Measurements from ENCODE around the gene COL6A3.
"Not testable (repeated sequence)": the region's sequence is repeated elsewhere in the genome, so short reads cannot be mapped to it uniquely, and the experiment has no call there.

The COL6A3 gene

GRCh38 chr2:237380768-237381167, 33.2 kb downstream of the COL6A3 start:
- DNase-seq = no peak

GRCh38 chr2:237379636-237380035, 34.3 kb downstream of the COL6A3 start:
- no peak for DNase-seq

DNA sequence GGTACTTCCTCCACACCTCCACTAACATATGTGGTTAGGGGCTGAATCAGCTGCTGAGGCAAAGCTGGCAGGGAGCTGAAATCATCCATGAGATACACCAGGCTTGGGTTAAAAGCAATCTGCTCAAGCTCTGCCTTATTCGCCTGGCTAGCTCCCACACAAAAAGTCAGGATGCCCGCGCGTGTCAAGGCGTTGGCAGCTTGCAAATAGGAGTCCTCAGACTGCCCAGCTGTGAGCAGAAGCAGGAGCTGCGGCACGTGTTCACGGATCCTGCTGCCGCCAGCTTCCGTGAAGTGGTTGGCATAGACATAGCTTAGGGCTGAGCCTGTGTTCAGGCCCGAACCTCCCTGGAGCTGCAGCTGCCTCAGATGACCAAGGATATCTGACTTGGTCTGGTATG, 35.3 kb downstream of the COL6A3 start:
- no peak for DNase-seq

DNA sequence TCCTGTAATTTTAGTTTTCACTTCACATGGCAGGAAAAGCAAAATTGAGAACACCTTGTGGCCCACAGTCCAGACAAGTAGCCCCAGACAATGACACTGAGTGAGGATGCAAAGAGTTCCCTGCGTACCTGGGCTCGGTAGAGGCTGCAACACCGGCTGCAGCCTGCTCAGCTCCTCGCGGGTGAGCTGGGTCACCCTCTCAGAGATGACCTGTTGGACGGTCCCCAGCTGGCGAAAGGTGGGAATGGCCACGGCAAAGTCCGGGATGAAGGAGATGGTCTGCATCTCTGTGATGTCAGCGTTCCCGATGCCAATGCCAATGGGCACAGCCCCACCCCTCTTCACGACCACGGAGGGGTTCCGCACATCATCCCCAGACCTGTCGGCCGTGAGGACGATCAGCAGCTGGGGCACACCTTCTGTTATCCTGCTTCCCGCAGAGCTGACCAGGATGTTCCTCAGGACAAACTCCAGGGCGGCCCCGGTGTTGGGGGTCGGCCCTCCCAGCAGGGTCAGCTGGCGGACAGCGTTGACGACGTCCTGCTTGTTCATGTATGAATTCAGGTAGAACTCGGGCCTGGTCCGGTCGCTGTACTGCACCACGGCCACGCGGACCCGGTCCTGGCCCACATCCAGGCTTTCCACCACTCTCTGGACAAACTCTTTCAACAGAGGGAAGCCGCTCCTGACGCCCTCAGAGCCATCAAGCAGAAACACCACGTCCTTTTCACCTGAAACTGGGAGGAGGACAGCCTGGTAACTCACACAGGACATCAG, 39.5 kb downstream of the COL6A3 start:
- DNase-seq = no peak

DNA sequence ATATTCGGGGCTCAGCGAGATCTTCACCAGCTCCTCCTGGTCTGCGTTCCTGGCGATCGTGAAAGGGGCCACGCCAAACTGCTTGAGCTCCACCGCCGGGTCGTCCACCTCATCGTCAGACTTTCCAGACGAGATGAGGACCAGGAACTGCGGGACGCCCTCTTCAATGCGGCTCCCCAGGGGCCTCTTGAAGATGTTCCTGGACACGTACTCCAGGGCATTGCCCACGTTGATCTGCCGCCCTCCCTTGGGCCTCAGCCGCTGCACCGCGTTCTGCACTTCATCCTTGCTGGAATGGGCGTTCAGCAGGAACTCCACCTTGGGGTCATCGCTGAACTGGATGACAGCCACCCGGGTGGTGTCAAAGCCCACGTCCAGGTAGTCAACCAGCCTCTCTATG, 42.1 kb downstream of the COL6A3 start:
- DNase-seq = no peak

DNA sequence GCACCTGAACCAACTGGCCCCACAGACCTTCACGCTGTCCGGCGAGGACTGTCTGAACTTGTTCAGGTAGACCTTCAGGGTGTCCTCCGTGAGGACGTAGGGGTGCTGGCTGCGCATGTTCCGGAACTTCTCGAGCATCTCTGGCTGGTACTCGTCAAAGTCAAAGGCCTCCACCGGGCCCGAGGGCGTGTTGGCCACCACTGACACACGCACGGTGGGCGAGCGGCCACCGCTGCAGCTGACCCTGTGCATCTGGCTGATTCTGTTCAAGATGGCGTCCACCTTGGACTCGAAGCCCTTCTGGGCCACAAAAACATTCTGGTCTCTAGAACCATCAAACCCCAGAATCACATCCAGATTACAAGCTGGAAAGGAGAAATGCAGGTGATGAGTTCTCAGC, 48.3 kb downstream of the COL6A3 start:
- no peak for DNase-seq

- no peak for DNase-seq
Observed at GRCh38 chr2:237364655-237365054, 49.3 kb downstream of the COL6A3 start.

- DNase-seq = no peak
Observed at GRCh38 chr2:237361194-237362004, 52.6 kb downstream of the COL6A3 start.

DNA sequence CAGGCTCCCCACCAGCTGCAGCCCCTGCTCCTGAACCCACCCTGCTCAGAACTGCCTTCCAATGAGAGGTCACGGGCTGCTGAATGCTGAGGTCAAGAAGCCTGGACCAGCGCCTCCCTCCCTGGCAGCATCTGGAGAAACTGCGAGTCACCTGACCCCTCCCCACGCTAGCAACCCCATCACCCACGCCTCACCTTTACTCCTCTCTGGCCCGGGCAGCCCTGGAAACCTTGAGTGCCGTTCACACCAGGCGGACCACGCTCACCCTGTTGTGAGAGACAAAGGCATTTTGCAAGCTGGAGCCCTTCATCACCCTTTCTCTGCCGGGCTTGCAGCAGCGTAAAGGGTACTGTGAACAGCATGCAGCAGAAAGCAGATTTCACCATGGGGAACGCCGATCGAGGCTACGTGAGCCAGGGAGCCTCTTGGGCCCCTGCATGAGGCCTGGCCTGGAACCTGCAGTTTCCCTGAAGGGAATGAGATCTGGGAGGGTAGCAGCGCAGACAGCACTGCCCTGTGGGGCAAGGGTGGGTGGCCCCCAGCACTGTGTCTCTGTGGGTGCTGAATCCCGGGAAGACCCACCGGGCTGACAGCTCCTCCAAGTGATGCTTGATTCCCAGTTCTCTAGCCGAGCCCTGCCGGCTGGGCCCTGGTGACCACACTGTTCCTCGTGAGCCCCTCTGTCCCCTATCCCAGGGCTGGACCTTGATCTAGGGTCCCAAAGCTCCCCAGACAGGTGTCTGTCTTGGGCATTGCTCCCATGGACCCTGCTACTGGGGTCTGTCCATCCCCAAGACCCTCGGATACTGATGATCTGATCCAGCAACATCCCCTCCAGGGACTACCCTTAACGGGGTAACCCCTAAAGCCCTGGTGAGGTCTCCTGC, 53.8 kb downstream of the COL6A3 start:
- no peak for DNase-seq

- no peak for DNase-seq
Observed at GRCh38 chr2:237359518-237359840, 54.5 kb downstream of the COL6A3 start.

GRCh38 chr2:237358721-237359517, 55.0 kb downstream of the COL6A3 start:
- DNase-seq = no peak

DNA sequence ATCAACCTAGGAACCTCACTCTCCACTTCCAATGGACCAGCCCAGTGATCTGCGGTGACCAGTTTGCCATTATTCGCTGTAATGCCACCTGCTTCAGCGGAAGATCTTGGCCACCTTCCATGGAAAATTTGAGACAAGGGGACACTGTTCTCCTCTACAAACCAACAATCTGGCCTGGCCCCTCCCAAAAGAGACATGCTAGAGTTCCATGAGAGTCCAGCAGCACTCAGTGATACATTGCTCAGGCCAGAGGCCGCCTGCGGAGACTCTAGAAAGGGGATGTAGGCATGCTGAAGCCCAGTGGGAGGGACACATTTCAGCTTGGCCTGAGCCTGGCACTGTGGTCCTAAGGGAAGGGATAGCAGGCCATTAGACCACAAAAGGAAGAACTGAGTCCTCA, 58.3 kb downstream of the COL6A3 start:
- DNase-seq = no peak

- no peak for DNase-seq
Observed at GRCh38 chr2:237354892-237355291, 59.1 kb downstream of the COL6A3 start.

DNA sequence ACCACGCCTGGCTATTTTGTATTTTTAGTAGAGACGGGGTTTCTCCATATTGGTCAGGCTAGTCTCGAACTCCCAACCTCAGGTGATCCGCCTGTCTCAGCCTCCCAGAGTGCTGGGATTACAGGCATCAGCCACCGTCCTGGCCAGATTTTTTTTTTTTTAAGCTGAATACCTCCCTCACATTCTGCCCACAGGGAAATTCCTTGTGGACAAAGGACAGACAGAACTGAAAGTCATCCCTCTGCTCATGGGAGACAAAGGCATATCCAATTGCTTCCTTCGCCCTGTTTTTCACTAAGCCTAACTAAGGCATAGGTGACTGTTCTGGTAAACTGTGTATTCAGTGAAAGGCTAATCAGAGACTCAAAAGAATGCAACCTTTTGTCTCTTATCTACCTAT, 59.8 kb downstream of the COL6A3 start:
- not testable (repeated sequence) for DNase-seq

- no peak for DNase-seq
Observed at GRCh38 chr2:237353215-237353614, 60.7 kb downstream of the COL6A3 start.

GRCh38 chr2:237352279-237352845, 61.6 kb downstream of the COL6A3 start:
- no peak for DNase-seq

DNA sequence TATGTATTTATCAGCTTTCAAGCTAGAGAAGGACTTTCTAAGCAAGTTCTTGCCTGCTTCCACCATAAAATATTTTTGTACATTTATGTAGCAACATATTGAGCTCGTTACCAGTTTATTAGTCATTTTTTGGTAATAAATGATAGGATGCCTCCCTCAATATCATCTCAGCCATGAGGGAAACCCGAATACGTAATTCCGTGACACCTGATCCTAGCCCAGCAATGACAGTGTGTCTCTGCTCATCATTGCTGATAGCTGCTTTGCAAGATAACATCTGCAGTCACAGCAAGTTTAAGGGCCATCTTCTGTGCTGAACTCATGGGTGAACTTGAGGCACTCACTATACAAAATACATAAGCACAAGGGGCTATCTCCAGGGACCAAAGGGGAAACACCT, 62.2 kb downstream of the COL6A3 start:
- no peak for DNase-seq

DNA sequence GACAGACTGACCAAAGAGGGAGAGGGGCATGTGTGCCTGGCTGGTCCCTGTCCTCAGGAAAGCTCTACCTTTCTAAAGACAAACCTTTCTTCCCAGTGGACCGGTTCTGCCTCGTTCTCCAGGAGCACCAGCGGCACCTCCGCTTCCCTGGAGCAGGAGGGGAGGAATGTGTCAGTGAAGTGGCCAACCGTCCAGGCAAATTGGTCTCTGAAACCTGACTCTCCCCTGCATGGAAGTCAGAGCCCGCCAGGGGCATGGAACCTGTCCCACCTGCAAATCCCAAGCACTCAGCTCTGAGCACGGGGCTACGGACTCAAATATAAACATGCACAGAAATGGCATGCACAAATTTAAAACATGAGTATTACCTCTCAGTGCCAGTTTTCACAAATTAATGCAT, 62.9 kb downstream of the COL6A3 start:
- no peak for DNase-seq

DNA sequence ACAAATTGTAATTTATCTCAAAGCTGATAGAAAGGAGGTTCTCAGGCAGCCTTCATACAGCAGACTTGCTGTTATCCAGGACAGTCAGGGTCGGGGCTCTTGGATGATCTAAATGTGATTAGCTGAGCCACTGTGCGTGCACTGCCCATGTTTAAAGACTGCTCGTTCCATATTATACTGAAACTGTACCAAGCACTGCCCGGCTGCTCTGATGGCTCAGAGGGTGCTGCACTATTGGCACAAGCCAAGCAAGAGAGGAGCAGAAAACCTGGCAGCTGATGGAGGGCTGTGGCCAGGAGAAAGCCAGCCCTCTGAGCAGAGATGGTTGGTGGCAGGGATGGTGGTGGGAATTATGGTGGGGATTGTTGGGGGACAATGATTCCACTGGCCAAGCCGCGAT, 63.4 kb downstream of the COL6A3 start:
- DNase-seq = no peak

- DNase-seq = no peak
Observed at GRCh38 chr2:237350070-237350469, 63.9 kb downstream of the COL6A3 start.

DNA sequence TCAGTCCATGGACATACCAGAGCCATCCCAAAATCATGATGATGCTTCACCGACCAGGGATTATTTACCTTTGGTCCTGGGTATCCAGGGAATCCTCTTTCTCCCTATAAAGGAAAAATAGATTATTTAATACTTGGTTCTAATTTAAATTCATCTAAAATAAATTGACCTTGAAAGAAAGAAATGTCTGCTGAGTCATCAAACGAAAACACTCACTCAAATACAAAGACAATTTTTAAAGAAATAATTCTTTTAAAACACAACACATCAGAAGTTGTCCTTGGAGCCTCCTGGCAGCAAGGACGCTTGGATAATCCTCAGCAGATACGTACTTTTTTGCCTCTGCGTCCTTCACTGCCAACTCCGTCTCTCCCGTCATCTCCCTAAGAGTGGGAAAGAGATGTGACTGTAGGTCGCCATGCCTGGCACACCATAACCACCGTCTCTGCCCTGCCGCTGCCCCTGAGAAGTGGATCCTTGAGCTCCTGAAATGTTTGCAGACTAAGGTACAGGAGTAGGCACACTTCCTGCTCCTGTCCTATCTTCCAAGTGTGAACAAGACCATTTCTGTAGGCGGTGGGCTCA, 65.6 kb downstream of the COL6A3 start:
- DNase-seq = no peak

Data from CD4-positive, alpha-beta T cell treated with Interleukin-17A for 1 hour (primary cell).